Hepatocyte (in vitro differentiated cells): ENCODE data around the gene GPX4. TPM values are rescaled to one million over a fixed set of nuclear protein-coding genes. Genes with fewer than 3 reads are reported as not detected.

ENCODE experiments used
- DNase-seq: peaks from one replicate; pipeline ENCODE4 v3.0.0-alpha.2; 2016; ENCODE audit warnings: low spot score
- H2AFZ ChIP-seq: fragments of 200-600 bp; sonication (generic); 2 replicates; pipeline ENCODE4 v1.6.0; 2016; ENCODE audit warnings: antibody characterized with exemption, mild to moderate bottlenecking
- H3K27ac ChIP-seq: fragments of 200-600 bp; sonication (generic); 2 replicates; pipeline ENCODE4 v1.5.1; 2016; ENCODE audit warnings: mild to moderate bottlenecking
- H3K27me3 ChIP-seq: fragments of 200-600 bp; sonication (generic); 2 replicates; pipeline ENCODE4 v1.6.1; 2016
- H3K36me3 ChIP-seq: fragments of 200-600 bp; sonication (generic); replicated peaks from 2 replicates; pipeline ENCODE4 v1.5.1; 2016; ENCODE audit warnings: low read depth; ENCODE audit not compliant: insufficient read depth
- H3K4me1 ChIP-seq: fragments of 200-600 bp; sonication (generic); 2 replicates; pipeline ENCODE4 v1.5.1; 2016; ENCODE audit warnings: mild to moderate bottlenecking, moderate library complexity; ENCODE audit not compliant: insufficient read depth
- H3K4me2 ChIP-seq: fragments of 200-600 bp; sonication (generic); 2 replicates; pipeline ENCODE4 v1.6.0; 2016
- H3K4me3 ChIP-seq: fragments of 200-600 bp; sonication (generic); 2 replicates; pipeline ENCODE4 v1.5.1; 2016; ENCODE audit warnings: mild to moderate bottlenecking
- H3K79me2 ChIP-seq: fragments of 200-600 bp; sonication (generic); 2 replicates; pipeline ENCODE4 v1.6.0; 2017; ENCODE audit warnings: mild to moderate bottlenecking
- H3K9me2 ChIP-seq: fragments of 200-600 bp; sonication (generic); replicated peaks from 2 replicates; pipeline ENCODE4 v1.6.0; 2017; ENCODE audit warnings: mild to moderate bottlenecking; ENCODE audit not compliant: insufficient read depth
- H3K9me3 ChIP-seq: fragments of 200-600 bp; sonication (generic); 2 replicates; pipeline ENCODE4 v1.5.1; 2016; ENCODE audit warnings: low read depth, mild to moderate bottlenecking
- H4K20me1 ChIP-seq: fragments of 200-600 bp; sonication (generic); 2 replicates; pipeline ENCODE4 v1.6.0; 2016; ENCODE audit warnings: mild to moderate bottlenecking; ENCODE audit not compliant: insufficient read depth, poor library complexity, severe bottlenecking
- EZH2 ChIP-seq: fragments of 200-600 bp; sonication (generic); IDR thresholded peaks from 2 replicates; pipeline ENCODE4 v1.6.1; 2016; ENCODE audit warnings: antibody characterized with exemption, mild to moderate bottlenecking, borderline replicate concordance
- EZH2phosphoT487 ChIP-seq: fragments of 200-600 bp; sonication (generic); IDR thresholded peaks from one replicate; pipeline ENCODE4 v1.6.1; 2018; ENCODE audit warnings: antibody characterized with exemption, mild to moderate bottlenecking, low read depth, moderate library complexity; ENCODE audit not compliant: unreplicated experiment, severe bottlenecking
- WGBS: methylation state at CpG from one replicate; pipeline ENCODE4 v1.1.6; 2016; ENCODE audit warnings: low lambda C conversion rate; ENCODE audit errors: missing lambda C conversion rate; 5-methylcytosine and 5-hydroxymethylcytosine counted together
- polyA plus RNA-seq: library from polyadenylated mRNA; unstranded; fragments of >200 nt; fragmentation: Nextera tagmentation; extraction: Ambion mirVana; gene quantifications from 2 replicates; pipeline ENCODE4 v1.2.1, GENCODE V29; 2016
- total RNA-seq: library from RNA; depleted of rRNA; stranded (reverse); fragments of >200 nt; gene quantifications from 2 replicates; pipeline ENCODE4 v1.2.3, GENCODE V29; 2014
- TF ChIP-seq, protein P1 (sequence below): fragments of 200-600 bp; sonication (generic); IDR thresholded peaks from 2 replicates; pipeline ENCODE4 v1.5.1; 2016; ENCODE audit warnings: antibody characterized with exemption, mild to moderate bottlenecking; ENCODE audit not compliant: poor library complexity

GPX4 gene
- total and polyA plus RNA-seq, 2 experiments from 2014 or later: 539 to 735 TPM

DNA sequence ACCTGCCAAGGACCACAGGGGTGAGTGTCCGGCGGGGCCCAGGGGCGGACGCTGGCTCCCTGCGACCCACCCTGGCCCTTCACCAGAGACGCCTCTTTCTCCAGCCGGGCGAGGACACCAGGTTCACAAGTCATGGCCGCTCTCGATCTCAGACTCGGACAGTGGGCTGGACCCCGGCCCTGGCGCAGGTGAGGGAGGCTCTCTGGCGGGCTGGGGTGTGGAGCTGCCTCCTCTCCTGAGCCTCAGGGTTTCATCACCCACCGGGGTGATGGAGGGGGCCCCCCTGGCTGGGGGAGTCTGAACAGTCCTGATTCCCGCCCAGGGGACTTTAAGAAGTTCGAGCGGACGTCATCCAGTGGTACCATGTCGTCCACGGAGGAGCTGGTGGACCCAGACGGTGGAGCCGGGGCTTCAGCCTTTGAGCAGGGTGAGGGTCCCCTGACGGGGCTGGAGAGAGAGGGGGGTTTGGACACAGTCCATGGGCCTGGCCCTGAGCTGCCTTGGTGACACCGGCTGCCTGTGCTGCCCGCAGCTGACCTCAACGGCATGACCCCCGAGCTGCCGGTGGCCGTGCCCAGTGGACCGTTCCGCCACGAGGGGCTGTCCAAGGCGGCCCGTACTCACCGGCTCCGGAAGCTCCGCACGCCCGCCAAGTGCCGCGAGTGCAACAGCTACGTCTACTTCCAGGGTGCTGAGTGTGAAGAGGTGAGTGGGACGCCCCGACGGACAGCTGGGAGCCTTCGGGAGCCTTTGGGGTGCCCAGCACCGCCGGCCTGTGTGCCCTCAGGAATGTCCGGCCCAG is 23.2 kb upstream of the GPX4 start:
- Histone ChIP-seq H2AFZ (no peak overlapping the region), H3K36me3 (no peaks in the 10 kb centered on the region)

DNA sequence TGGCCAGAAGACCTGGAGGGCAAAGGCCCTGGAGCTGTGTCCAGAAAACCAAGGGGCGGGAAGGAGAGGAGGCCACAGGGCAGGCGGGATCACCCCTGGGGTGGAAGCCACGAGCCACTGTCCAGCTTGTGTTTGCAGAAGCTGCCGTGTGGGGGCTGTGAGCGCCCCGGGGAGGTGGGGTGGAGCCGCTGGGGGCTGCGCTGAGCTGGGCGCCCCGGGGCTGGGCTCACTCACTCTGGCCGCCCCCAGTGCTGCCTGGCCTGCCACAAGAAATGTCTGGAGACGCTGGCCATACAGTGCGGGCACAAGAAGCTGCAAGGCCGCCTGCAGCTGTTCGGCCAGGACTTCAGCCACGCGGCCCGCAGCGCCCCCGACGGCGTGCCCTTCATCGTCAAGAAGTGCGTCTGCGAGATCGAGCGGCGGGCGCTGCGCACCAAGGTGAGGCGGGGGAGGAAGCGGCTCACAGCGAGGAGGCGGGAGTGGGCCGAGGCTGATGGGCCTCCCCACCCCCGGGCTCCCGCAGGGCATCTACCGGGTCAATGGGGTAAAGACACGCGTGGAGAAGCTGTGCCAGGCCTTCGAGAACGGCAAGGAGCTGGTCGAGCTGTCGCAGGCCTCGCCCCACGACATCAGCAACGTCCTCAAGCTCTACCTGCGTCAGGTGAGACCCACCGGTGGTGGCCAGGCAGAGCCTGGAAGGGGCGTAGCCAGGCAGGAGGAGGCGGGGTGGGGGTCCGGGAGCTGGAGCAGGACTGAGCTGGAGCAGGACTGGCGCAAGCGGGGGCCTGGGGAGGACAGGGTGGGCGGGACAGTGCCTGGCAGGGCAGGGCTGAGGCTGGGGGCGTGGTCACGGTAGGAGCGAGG is 22.3 kb upstream of the GPX4 start:
- peak overlapping the region; percentile 49 for H2AFZ ChIP-seq
- no peak overlapping the region for H3K4me3 ChIP-seq
- no peaks in the 10 kb centered on the region for H3K9me3 ChIP-seq
- H3K36me3 ChIP-seq: no peaks in the 10 kb centered on the region
- peak overlapping the region; percentile 60 for H3K27ac ChIP-seq
- no peaks in the 10 kb centered on the region for H3K27me3 ChIP-seq
- H3K4me1 ChIP-seq: peaks cover 4% of the 10 kb centered on the region
- H4K20me1 ChIP-seq: no peaks in the 10 kb centered on the region
- no peaks in the 10 kb centered on the region for H3K79me2 ChIP-seq
- H3K4me2 ChIP-seq: peak overlapping the region; percentile 82
- peak; percentile 66 for DNase-seq
- WGBS: 36% methylated on average over 34 of the region's 58 CpGs
- TF ChIP-seq, protein P1, sequence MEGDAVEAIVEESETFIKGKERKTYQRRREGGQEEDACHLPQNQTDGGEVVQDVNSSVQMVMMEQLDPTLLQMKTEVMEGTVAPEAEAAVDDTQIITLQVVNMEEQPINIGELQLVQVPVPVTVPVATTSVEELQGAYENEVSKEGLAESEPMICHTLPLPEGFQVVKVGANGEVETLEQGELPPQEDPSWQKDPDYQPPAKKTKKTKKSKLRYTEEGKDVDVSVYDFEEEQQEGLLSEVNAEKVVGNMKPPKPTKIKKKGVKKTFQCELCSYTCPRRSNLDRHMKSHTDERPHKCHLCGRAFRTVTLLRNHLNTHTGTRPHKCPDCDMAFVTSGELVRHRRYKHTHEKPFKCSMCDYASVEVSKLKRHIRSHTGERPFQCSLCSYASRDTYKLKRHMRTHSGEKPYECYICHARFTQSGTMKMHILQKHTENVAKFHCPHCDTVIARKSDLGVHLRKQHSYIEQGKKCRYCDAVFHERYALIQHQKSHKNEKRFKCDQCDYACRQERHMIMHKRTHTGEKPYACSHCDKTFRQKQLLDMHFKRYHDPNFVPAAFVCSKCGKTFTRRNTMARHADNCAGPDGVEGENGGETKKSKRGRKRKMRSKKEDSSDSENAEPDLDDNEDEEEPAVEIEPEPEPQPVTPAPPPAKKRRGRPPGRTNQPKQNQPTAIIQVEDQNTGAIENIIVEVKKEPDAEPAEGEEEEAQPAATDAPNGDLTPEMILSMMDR: peak; percentile 3
- no peak for TF ChIP-seq EZH2phosphoT487
- no peaks in the 10 kb centered on the region for H3K9me2 ChIP-seq

More for the DNA sequence above, 23.2 kb upstream of the GPX4 start:
- no peaks in the 10 kb centered on the region for H3K79me2 ChIP-seq
- no peaks in the 10 kb centered on the region for H3K9me2 ChIP-seq
- TF ChIP-seq EZH2 (no peak), EZH2phosphoT487 (no peak)
- TF ChIP-seq, protein P1: no peak
- H3K27ac ChIP-seq: no peak overlapping the region
- no peaks in the 10 kb centered on the region for H4K20me1 ChIP-seq
- no peak overlapping the region for H3K4me3 ChIP-seq
- H3K4me2 ChIP-seq: no peak overlapping the region
- no peaks in the 10 kb centered on the region for H3K9me3 ChIP-seq
- no peaks in the 10 kb centered on the region for H3K27me3 ChIP-seq
- WGBS: 98% methylated on average over 30 of the region's 50 CpGs
- no peak for DNase-seq
- H3K4me1 ChIP-seq: peaks cover 4% of the 10 kb centered on the region

DNA sequence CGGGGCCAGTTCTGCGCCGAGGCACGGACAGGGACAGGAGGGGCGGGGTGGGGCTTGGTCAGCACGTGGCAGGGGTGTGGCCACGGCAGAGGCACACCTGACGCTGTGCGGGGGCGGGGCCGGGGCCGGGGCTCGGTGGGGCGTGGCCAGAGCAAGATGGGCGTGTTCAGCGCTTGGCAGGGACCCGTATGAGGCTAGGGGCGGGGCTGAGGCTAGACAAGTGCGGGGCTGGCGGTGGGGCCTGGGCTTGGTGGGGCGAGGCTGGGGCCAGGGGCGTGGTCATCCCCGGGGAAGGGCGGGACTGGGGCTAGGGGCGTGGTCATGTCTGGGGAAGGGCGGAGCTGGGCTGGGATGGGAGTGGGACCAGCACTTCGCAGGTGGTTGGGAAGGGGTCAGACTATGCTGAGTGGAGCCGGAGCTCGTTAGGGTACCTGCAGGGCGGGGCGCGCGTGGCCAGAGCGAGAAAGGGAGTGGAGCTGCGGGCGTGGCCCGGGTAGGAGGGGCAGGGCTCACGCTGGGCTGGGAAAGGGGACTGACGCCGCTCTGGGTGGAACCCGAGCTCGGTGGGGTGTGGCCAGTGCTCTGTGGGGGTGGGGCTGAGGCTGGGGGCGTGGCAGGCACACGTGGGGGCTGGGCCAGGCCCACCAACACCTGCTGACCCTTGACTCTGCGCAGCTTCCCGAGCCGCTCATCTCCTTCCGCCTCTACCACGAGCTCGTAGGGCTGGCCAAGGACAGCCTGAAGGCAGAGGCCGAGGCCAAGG is 21.4 kb upstream of the GPX4 start:
- peak; percentile 96 for DNase-seq
- no peaks in the 10 kb centered on the region for H3K9me3 ChIP-seq
- WGBS: 4% methylated on average over 18 of the region's 51 CpGs

More for the DNA sequence above, 21.4 kb upstream of the GPX4 start:
- Histone ChIP-seq H4K20me1 (no peaks in the 10 kb centered on the region), H3K4me1 (peaks cover 4% of the 10 kb centered on the region), H3K9me2 (no peaks in the 10 kb centered on the region), H3K4me3 (no peak overlapping the region), H3K79me2 (no peaks in the 10 kb centered on the region), H3K36me3 (no peaks in the 10 kb centered on the region), H3K27ac (peak overlapping the region; percentile 70), H3K4me2 (peak overlapping the region; percentile 82), H3K27me3 (no peaks in the 10 kb centered on the region), H2AFZ (no peak overlapping the region)
- TF ChIP-seq, protein P1: no peak
- TF ChIP-seq EZH2phosphoT487 (no peak), EZH2 (no peak)
